Endothelial cell (in vitro differentiated cells): ENCODE results near the gene ARHGAP18. TPM values are rescaled to one million over a fixed set of nuclear protein-coding genes. Genes with fewer than 3 reads are reported as not detected.

Experiments used
- DNase-seq: peaks from one replicate; pipeline ENCODE4 v3.0.0; 2021; ENCODE audit warnings: low spot score
- H3K27ac Mint-ChIP-seq: one replicate; pipeline ENCODE4 v1.8.0; 2021; ENCODE audit warnings: mixed read lengths, inconsistent platforms; ENCODE audit not compliant: unreplicated experiment
- H3K27me3 Mint-ChIP-seq: one replicate; pipeline ENCODE4 v1.8.0; 2021; ENCODE audit warnings: mild to moderate bottlenecking, moderate library complexity, mixed read lengths, inconsistent platforms; ENCODE audit not compliant: unreplicated experiment
- H3K36me3 Mint-ChIP-seq: one replicate; pipeline ENCODE4 v1.8.0; 2021; ENCODE audit warnings: mild to moderate bottlenecking, low read depth, mixed read lengths, inconsistent platforms; ENCODE audit not compliant: unreplicated experiment
- H3K4me1 Mint-ChIP-seq: one replicate; pipeline ENCODE4 v1.8.0; 2021; ENCODE audit warnings: mild to moderate bottlenecking, mixed read lengths, inconsistent platforms; ENCODE audit not compliant: unreplicated experiment
- H3K4me3 Mint-ChIP-seq: one replicate; pipeline ENCODE4 v1.8.0; 2021; ENCODE audit warnings: mild to moderate bottlenecking, mixed read lengths, inconsistent platforms; ENCODE audit not compliant: unreplicated experiment
- H3K9me3 Mint-ChIP-seq: one replicate; pipeline ENCODE4 v1.8.0; 2021; ENCODE audit warnings: mixed read lengths, inconsistent platforms; ENCODE audit not compliant: unreplicated experiment
- total RNA-seq: library from RNA; stranded (reverse); fragmentation: NEBNext Ultra II Directional; extraction: Animal tissue kit (Norgen Biotek cat#: 25700); gene quantifications from one replicate; pipeline ENCODE4 v1.2.1, GENCODE V29; 2021; ENCODE audit not compliant: unreplicated experiment
- TF ChIP-seq, protein P1 (sequence below): fragments of 200-600 bp; sonication (generic); IDR thresholded peaks from one replicate; pipeline ENCODE4 v1.5.0; 2021; ENCODE audit warnings: antibody characterized with exemption; ENCODE audit not compliant: unreplicated experiment

Gene ARHGAP18
- total RNA-seq, 1 donor from 2014 or later: 102 TPM

- no peak for DNase-seq
- H3K9me3 Mint-ChIP-seq: no peaks in the 10 kb centered on the region
Measured at GRCh38 chr6:129672881-129673631, 36.9 kb downstream of the ARHGAP18 start.

DNA sequence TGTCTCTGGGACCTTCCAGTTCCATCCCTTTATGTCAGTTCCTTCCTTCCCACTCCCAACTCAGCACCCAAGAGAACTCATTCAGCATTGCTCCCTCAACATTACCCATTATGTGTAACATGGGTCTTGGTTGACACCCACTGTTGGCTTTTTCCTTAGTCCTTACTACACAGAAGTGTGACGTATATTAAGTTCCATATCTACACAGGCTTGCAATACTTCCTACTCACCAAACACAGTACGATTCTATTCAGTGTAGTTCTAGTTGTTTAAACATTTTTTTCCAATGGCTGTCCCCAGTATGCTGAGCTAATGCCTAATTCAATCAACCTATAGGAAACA is 37.7 kb downstream of the ARHGAP18 start:
- Mint-ChIP-seq H3K27me3 (peaks cover 7% of the 10 kb centered on the region), H3K9me3 (no peaks in the 10 kb centered on the region), H3K36me3 (peaks cover 25% of the 10 kb centered on the region), H3K4me1 (peaks cover 72% of the 10 kb centered on the region), H3K4me3 (peak overlapping the region; percentile 6), H3K27ac (peak overlapping the region; percentile 27)
- TF ChIP-seq, protein P1, sequence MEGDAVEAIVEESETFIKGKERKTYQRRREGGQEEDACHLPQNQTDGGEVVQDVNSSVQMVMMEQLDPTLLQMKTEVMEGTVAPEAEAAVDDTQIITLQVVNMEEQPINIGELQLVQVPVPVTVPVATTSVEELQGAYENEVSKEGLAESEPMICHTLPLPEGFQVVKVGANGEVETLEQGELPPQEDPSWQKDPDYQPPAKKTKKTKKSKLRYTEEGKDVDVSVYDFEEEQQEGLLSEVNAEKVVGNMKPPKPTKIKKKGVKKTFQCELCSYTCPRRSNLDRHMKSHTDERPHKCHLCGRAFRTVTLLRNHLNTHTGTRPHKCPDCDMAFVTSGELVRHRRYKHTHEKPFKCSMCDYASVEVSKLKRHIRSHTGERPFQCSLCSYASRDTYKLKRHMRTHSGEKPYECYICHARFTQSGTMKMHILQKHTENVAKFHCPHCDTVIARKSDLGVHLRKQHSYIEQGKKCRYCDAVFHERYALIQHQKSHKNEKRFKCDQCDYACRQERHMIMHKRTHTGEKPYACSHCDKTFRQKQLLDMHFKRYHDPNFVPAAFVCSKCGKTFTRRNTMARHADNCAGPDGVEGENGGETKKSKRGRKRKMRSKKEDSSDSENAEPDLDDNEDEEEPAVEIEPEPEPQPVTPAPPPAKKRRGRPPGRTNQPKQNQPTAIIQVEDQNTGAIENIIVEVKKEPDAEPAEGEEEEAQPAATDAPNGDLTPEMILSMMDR: no peak
- DNase-seq: no peak

More at GRCh38 chr6:129672881-129673631, 36.9 kb downstream of the ARHGAP18 start:
- Mint-ChIP-seq H3K4me3 (no peak overlapping the region), H3K4me1 (peaks cover 72% of the 10 kb centered on the region), H3K27ac (peak overlapping the region; percentile 27), H3K27me3 (peaks cover 7% of the 10 kb centered on the region), H3K36me3 (peaks cover 29% of the 10 kb centered on the region)
- TF ChIP-seq, protein P1: no peak

DNA sequence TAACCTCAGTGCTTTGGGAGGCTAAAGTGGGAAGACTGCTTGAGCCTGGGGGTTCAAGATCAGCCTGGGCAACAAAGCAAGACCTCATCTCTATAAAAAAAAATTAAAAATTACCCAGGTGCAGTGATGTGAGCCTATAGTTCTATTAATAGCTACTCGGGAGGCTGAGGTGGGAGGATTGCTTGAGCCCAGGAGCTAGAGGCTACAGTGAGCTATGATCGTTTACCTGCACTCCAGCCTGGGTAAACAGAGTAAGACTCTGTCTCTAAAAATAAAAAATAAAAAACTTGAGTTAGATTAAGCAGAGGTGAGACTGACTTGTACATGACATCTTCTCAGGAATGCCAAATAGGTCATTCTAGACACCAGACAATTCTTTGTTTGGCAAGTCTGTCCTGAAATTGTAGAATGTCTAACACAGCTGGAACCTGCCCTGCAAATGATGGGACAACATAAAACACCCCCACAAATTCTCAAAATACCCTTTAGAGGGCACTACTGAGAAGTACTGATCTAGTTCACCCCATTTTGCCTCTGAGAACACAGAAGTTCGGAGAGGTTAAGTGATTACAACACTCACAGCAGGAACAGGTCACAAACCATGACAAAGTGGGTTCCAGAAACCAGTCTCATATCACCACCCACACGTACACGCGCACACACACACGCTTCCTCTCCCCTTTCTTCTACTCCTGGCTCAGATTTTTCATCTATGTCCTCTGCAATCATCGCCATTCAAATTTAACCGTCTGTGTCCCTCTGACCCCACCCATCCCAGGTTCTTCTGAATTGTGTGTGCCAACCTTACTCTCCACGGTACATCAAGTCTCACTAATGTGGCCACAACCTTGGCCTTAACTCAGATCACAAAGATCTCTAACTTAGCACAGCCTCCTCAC is 38.3 kb downstream of the ARHGAP18 start:
- peak overlapping the region; percentile 27 for H3K27ac Mint-ChIP-seq

GRCh38 chr6:129670634-129671033 is 39.3 kb downstream of the ARHGAP18 start:
- TF ChIP-seq, protein P1: no peak
- Mint-ChIP-seq H3K4me1 (peaks cover 77% of the 10 kb centered on the region), H3K9me3 (no peaks in the 10 kb centered on the region), H3K27ac (peak overlapping the region; percentile 48), H3K27me3 (peaks cover 7% of the 10 kb centered on the region), H3K36me3 (peaks cover 20% of the 10 kb centered on the region), H3K4me3 (no peak overlapping the region)
- no peak for DNase-seq

More for the DNA sequence above, 38.3 kb downstream of the ARHGAP18 start:
- no peak for DNase-seq
- Mint-ChIP-seq H3K36me3 (peaks cover 24% of the 10 kb centered on the region), H3K4me3 (peak overlapping the region; percentile 6), H3K27me3 (peaks cover 7% of the 10 kb centered on the region), H3K9me3 (no peaks in the 10 kb centered on the region), H3K4me1 (peaks cover 75% of the 10 kb centered on the region)
- TF ChIP-seq, protein P1: no peak
